Measurements from ENCODE around the gene PGC.

Gene PGC

DNA sequence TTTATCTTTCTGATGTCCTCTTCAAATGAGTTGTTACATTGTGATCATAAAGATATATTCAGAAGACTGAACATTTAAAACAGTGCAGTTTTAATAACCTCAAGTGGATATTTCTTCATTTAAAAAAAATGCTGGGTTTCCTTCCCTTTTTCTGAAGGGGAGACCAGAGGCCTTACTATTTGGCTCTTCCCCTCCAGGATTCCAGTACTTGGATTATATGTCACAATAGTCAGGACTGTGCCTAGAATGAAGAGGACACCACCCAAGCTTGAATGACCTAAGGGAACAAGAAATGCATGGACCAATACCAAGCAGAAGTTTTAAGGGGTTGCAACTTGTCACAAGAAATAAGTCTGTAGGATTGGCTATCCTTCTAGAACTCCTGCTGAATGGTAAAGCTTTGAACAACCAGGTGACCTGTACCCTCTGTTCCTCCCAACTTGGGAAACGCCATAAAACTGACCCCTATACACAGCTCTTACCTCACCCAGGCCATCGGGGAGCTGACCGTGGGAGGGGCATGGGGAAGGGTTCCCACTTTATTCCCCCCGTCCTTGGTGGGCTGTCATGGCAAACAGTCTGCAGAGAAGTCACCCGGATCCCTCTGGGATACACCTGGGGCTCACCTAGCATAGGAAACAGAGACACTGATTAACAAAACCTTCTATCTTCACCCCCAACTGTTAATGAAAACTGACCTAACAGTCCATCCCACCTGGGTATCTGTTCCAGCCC is 30.5 kb upstream of the PGC start:
- Histone ChIP-seq H3K9me3 (ENCODE audit: severe bottlenecking) (no peaks in the 10 kb centered on the region), H3K4me3 (ENCODE audit: severe bottlenecking) (no peak overlapping the region), H3K36me3 (ENCODE audit: low read depth) (peaks cover 47% of the 10 kb centered on the region), H3K4me1 (ENCODE audit: insufficient read depth, poor library complexity, severe bottlenecking) (peaks cover 9% of the 10 kb centered on the region), H3K27me3 (ENCODE audit: insufficient read depth, poor library complexity, severe bottlenecking) (no peaks in the 10 kb centered on the region), H3K27ac (ENCODE audit: poor library complexity, severe bottlenecking) (no peak overlapping the region)
- ATAC-seq (ENCODE audit: low read depth) (no peak), DNase-seq (ENCODE audit: low spot score) (no peak)
- TF ChIP-seq, protein P1, sequence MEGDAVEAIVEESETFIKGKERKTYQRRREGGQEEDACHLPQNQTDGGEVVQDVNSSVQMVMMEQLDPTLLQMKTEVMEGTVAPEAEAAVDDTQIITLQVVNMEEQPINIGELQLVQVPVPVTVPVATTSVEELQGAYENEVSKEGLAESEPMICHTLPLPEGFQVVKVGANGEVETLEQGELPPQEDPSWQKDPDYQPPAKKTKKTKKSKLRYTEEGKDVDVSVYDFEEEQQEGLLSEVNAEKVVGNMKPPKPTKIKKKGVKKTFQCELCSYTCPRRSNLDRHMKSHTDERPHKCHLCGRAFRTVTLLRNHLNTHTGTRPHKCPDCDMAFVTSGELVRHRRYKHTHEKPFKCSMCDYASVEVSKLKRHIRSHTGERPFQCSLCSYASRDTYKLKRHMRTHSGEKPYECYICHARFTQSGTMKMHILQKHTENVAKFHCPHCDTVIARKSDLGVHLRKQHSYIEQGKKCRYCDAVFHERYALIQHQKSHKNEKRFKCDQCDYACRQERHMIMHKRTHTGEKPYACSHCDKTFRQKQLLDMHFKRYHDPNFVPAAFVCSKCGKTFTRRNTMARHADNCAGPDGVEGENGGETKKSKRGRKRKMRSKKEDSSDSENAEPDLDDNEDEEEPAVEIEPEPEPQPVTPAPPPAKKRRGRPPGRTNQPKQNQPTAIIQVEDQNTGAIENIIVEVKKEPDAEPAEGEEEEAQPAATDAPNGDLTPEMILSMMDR (IDR thresholded peaks at IDR 0.05; ENCODE audit: poor library complexity, severe bottlenecking) = no peak

DNA sequence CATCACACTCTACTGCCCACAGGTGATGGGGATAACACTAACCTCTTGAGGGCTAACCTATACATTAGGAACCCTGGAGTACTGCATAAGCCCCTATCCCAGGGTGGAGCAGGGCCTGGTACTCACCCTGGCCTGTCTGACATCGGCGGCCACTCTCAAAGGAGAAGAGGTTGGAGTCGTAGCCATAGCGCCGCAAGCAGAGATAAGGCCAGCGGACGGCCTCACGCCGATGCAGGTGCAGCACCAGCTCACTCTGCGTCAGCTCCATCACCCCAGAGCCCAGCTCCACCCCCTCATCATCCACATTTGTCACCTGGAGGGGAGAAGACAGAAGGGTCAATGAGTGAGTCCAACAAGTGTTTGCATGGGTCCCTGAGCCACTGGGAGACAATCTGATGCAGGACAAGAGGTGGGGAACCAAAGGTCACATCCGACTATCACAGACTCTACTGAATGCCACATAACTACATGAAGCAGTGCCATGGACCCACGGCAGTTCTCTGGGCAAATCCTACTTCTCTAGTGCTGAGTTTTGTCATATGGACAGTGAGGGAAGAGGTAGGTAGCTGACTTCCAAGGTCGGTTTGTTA is 28.2 kb upstream of the PGC start:
- H3K27ac ChIP-seq (ENCODE audit: poor library complexity, severe bottlenecking) = no peak overlapping the region
- TF ChIP-seq, protein P1 (IDR thresholded peaks at IDR 0.05; ENCODE audit: poor library complexity, severe bottlenecking) = no peak

DNA sequence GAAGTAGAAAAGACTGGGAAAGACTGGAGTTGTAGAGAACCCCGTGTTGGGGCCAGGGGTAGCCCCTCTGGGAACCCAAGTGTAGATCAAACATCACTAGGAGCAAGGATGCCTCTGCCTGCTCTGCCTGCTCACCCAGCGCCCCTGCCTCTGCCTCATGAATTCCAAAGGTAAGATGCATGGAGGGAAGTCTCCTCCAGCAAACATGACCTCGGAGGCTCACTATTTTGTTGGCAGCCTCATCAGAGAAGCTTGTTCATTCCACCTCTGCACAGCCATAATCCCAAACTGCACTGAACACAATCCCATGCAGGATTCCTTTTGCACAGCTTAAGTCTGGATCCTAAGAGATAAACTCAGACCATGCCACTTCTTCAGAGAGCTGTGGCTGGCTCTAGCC is 27.6 kb upstream of the PGC start:
- ATAC-seq (ENCODE audit: low read depth) (no peak), DNase-seq (ENCODE audit: low spot score) (no peak)
- Histone ChIP-seq H3K36me3 (ENCODE audit: low read depth) (peaks cover 55% of the 10 kb centered on the region), H3K27ac (ENCODE audit: poor library complexity, severe bottlenecking) (no peak overlapping the region), H3K9me3 (ENCODE audit: severe bottlenecking) (no peaks in the 10 kb centered on the region), H3K4me1 (ENCODE audit: insufficient read depth, poor library complexity, severe bottlenecking) (peaks cover 3% of the 10 kb centered on the region), H3K27me3 (ENCODE audit: insufficient read depth, poor library complexity, severe bottlenecking) (no peaks in the 10 kb centered on the region), H3K4me3 (ENCODE audit: severe bottlenecking) (no peak overlapping the region)
- TF ChIP-seq, protein P1 (IDR thresholded peaks at IDR 0.05; ENCODE audit: poor library complexity, severe bottlenecking) = no peak

More for the DNA sequence above, 28.2 kb upstream of the PGC start:
- ATAC-seq (ENCODE audit: low read depth) = no peak
- no peaks in the 10 kb centered on the region for H3K9me3 ChIP-seq (ENCODE audit: severe bottlenecking)
- no peak for DNase-seq (ENCODE audit: low spot score)
- no peak overlapping the region for H3K4me3 ChIP-seq (ENCODE audit: severe bottlenecking)
- no peaks in the 10 kb centered on the region for H3K27me3 ChIP-seq (ENCODE audit: insufficient read depth, poor library complexity, severe bottlenecking)
- peaks cover 3% of the 10 kb centered on the region for H3K4me1 ChIP-seq (ENCODE audit: insufficient read depth, poor library complexity, severe bottlenecking)
- peaks cover 55% of the 10 kb centered on the region for H3K36me3 ChIP-seq (ENCODE audit: low read depth)

DNA sequence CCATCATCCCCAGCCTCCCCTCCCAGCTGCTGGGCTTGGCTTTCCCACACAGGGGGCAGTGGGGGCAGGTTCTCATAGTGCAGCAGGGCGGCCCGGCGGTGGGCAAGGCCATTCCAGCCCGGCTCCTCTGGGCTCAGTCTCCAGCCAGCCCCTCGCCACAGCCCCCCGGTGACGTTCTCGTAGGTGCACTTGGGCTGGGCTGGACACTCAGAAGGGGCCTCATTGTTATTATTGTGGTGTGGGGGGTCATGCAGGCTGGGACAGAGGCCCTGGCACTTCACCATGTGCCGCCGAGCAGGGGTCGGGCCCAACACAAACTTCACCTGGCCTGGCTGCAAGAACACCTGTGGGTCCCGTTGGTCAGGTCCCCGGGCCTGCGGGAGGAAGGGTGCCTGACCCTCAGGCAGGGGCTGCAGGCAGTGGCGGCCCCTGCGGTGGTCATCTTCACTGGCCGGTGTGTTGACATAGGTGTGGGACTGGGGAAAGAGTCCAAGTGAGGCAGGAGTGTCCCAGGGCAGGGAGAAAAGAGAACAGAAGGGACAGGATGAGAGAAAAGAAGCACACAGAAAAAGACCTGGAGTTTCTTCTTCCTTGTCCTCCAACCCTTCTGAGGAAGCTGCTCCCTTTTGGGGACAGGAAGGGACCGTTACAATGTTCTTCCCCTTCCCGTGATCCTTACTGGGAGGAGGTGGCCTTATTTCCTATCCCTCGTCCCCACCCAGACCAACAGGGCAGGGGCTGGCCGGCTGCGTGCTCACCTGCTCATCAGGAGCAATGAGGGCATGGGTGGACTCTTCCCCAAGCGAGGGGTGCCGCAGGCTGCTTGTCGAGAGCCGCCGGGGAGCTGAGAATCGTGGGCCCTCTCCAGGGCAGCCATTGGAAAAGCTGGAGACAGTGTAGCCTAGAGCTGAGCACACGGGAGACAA is 24.1 kb upstream of the PGC start:
- no peak for DNase-seq (ENCODE audit: low spot score)
- ATAC-seq (ENCODE audit: low read depth) = no peak
- no peaks in the 10 kb centered on the region for H3K9me3 ChIP-seq (ENCODE audit: severe bottlenecking)
- H3K4me3 ChIP-seq (ENCODE audit: severe bottlenecking) = no peak overlapping the region
- H3K4me1 ChIP-seq (ENCODE audit: insufficient read depth, poor library complexity, severe bottlenecking) = peaks cover 7% of the 10 kb centered on the region
- TF ChIP-seq, protein P1 (IDR thresholded peaks at IDR 0.05; ENCODE audit: poor library complexity, severe bottlenecking) = no peak
- no peaks in the 10 kb centered on the region for H3K27me3 ChIP-seq (ENCODE audit: insufficient read depth, poor library complexity, severe bottlenecking)
- H3K36me3 ChIP-seq (ENCODE audit: low read depth) = peaks cover 38% of the 10 kb centered on the region
- no peak overlapping the region for H3K27ac ChIP-seq (ENCODE audit: poor library complexity, severe bottlenecking)

Data from RWPE2 (cell line).